Erythroblast (primary cell): Measurements from ENCODE around the gene GABBR2.
"Not testable (repeated sequence)": the region's sequence is repeated elsewhere in the genome, so short reads cannot be mapped to it uniquely, and the experiment has no call there.

Source experiments
- DNase-seq, 2 experiments: peaks; one replicate each; lab custom pipeline; 2025; lab: John Stamatoyannopoulos, UW
- GATA1 ChIP-seq: IDR thresholded peaks from 2 replicates; pipeline ENCODE4 v1.6.1; 2011; ENCODE audit warnings: low read depth, mild to moderate bottlenecking, control low read depth, low read length, moderate library complexity
- POLR2A ChIP-seq: IDR thresholded peaks from 2 replicates; pipeline ENCODE4 v1.6.1; 2011; ENCODE audit warnings: mild to moderate bottlenecking, low read length

GABBR2 gene

DNA sequence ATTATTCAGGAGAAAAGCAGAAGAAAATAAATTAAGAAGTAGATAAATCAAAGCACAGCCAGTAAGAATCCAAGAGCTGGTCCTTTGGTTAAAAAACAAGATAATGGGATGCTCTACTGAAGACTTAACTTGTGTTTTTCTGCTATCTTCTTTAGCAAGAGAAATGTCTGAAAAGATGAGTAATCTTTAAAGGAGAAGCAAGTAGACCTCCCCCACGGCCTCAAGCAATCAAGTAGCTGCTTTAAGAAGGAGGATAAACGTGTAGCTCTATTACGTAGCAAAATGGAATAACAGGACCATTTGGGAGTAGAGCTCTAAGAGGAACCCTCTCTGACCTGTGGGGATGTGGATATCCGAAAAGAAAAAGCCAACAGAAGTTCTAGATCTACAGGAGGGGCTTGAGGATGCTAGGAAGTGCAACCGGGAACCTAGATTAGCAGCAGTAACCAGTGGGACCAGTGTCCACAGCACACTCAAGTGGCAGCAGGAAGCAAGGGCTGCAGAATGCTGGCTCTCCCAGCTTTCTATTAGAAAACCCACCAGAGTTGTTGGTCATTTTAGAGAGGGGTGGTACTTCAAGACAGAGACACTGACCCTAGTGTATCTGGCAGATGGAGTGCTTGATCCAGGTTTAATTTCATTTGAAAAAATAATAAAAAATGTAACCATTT is 185.4 kb downstream of the GABBR2 start:
- DNase-seq: no peak
- no peak for TF ChIP-seq GATA1
- no peak for TF ChIP-seq POLR2A

DNA sequence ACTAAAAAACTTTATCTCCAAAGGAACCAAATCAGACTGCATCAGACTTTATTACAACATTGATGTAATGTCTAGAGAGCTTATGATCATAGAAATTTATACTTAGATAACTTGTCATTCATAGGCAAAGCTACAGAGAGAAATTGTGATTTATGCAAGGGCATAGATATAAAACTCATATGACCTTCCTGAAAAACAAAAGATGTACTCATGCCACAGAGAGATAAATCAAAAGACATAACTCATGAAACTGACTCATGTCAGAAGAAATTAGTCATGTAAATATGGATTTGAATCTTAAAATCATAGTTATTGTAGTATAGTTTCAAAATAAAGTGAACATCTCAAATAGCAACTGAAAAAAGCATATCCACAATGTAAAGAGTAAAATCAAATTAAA is 186.2 kb downstream of the GABBR2 start:
- TF ChIP-seq POLR2A: no peak
- TF ChIP-seq GATA1: no peak
- no peak for DNase-seq

DNA sequence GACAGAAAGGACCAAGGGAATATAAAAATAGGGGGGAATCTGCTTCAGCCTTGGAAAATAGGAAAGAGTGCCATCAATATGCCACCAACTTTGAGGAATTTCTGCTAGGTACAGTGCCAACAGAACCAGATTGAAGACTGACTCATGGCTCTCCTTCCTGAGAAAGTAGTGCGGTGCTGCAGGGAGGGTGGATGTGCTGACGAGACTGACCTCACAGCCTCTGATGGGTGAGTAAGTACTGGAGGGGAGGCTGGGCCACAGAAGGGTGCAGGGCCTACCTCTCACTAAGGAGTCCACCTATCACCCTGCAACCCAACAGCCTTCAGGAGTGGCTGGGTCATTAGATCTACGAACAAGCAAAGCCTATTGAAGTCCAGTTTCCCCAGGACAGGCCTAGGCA is 187.6 kb downstream of the GABBR2 start:
- no peak for TF ChIP-seq POLR2A
- DNase-seq: no peak

- DNase-seq: no peak
- TF ChIP-seq POLR2A: no peak
- no peak for TF ChIP-seq GATA1
Measured at GRCh38 chr9:98520221-98520960, 188.3 kb downstream of the GABBR2 start.

DNA sequence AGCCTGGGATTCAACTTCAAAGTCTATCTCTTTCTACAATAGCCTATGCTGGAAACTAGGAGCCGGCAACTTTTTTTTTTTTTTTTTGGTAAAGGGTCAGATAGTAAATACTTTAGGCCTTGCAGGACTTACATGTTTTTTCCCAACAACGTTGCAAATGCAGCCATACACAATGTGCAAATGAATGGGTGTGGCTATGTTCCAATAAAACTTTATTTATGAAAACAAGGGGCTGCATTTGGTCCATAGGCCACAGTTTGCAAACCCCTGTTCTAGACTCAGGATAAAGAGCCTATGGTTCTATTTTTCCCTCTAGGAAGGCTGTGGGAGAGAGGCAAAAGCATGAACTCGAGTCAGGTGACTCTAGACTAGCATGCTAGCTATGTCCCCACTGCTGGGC is 189.1 kb downstream of the GABBR2 start:
- no peak for DNase-seq
- no peak for TF ChIP-seq POLR2A
- no peak for TF ChIP-seq GATA1

DNA sequence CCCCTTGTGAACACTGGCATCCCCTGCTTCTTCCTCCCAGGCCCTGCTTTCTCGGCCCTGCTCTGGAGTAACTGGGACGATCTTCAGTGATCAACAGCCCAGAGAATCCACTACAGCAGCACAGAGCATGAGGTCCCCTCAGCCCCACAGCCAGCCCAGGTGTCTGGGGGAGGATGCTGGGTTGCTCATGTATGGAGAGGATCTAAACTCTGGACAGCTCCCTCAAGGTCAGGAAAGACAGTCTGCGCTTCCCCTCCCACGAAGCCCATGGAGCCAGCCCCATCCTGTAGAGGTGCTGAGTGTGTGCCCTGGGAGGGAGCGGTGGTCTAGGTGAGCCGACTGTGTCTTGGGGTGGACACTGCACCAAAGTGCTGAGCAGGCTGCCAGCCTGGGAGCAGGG is 190.2 kb downstream of the GABBR2 start:
- TF ChIP-seq GATA1 (no peak), POLR2A (no peak)
- no peak for DNase-seq

DNA sequence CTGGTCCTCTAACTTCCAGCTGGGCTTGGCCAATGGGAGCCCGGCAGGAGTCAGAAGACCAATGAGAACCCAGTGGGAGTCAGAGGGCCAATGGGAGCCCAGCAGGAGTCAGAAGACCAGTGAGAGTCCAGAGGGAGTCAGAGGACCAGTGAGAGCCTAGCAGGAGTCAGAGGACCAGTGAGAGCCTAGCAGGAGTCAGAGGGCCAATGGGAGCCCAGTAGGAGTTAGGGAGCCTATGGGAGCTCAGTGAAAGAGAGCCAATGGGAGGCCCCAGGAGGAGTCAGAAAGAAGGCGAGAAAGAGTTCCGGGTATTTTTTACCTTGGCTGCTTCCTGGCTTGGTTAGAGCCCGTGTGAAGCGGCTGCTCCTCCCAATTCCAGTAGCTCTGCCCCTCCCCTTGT is 191.0 kb downstream of the GABBR2 start:
- no peak for DNase-seq
- TF ChIP-seq POLR2A (no peak), GATA1 (no peak)

DNA sequence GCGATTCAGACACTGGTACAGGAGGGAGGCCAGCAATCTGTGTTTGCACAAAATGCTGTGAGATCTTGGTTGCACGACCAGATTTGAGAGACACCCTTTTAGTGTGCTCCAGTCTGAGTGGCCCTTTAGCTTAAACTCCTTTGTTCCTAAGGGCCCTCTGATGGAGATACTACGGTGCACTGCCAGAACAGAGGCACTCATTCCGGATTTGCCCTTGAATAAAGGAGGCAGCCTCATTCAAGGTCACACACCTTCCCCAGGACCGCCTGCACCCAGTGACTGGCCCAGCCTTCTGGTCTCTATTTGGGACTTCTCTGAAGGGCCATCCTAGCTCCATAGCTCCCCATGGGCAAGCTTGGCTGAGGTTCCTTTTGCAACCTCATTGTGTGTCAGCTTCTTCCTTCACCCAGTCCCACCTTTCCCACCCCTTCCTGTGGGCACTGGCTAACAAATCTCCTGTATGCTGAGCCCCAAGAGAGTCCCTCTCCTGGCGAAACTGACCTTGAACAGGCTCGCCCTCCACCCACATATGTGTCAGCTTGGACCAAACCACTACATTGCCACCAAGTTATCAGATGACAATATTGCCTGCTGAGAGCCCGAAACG is 191.7 kb downstream of the GABBR2 start:
- TF ChIP-seq POLR2A: no peak
- TF ChIP-seq GATA1: no peak
- DNase-seq: no peak

DNA sequence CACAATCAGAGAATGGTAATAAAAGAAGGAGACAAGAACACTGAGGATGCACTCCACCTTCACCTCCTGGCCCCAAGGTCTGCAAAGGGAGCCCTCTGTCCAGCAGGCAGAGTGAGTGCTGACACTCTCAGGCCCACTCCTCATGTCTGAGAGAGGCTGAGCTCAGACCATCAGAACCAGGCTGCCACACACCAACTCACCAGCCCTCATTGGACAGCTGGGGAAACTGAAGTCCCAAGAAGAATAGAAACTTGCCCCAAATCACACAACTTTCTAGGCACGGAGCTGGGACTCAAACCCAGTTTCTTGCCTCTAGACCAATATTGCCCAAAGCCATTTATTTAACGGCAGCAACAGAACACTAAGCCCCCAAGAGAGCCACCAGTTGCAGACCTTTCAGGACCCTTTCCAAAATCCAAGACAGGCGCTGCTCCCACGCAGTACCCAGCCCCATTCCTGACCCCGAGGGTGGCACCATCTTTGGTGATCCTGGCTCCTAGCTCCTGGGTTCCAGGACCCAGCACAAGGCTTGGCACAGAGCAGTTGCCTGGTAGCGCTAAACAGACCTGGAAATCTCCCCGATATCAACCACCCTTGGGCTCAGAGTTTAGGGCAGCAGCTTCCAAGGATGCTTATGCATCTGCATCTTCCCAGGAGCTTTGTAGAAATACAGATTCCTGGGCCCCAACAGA is 192.4 kb downstream of the GABBR2 start:
- no peak for DNase-seq
- TF ChIP-seq GATA1 (no peak), POLR2A (no peak)

DNA sequence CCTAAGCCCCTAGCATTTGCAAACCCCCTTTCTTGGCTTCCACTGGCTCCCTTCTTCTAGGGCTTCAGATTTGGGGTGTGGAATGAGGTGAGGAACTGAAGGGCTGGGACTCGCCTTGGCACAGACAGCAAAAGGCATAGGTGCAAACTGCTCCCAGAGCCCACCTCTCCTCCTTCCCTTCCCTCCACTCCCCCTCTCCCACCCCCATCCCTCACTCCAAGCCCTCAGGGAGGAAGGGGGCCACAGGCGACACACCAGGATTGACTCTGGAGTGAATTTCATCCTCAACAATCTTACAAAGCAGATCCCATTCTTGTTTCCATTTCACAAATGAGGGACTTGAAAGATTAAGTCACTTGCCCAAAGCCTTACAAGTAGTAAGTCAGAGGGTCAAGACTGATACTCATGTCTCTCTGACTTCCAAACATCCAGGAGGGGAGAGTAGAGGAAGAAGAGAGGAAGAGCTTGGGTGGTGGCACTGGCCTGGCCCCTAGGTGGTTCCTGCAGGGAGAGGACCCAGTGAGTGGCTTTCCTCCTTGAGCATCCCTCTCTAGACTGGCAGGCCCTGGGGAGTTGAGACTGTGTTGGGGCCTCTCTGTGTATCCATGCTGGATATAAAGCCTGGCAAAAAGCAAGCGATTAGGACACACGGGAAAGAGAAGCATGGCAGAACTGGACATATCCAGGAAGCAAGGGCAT is 193.1 kb downstream of the GABBR2 start:
- TF ChIP-seq POLR2A (no peak), GATA1 (no peak)

DNA sequence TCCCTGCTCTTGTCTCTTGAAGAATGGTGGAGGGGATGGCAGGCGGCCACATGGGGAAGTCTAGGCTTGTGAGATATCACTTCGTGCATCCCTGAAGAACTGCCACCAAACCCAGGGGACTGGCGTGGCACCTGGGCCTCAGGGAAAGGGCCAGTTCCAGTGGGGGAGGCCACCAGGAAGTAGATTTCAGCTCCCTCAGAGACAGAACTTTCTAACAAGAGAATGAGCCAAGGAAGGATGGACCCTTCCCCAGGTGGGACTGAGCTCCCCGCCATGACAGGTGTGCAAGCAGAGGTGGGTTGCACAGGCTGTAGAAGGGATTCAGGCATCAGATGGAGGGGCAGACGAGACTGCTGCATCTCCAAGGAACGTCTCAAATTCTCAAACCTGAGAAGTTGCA is 193.9 kb downstream of the GABBR2 start:
- no peak for TF ChIP-seq GATA1
- TF ChIP-seq POLR2A: no peak

More for the DNA sequence above, 193.1 kb downstream of the GABBR2 start:
- no peak for DNase-seq

GRCh38 chr9:98508217-98508919 is 200.4 kb downstream of the GABBR2 start:
- DNase-seq: not testable (repeated sequence)

More for the DNA sequence above, 193.9 kb downstream of the GABBR2 start:
- no peak for DNase-seq

GRCh38 chr9:98506422-98507054 is 202.2 kb downstream of the GABBR2 start:
- TF ChIP-seq GATA1: no peak
- TF ChIP-seq POLR2A: no peak
- DNase-seq: no peak
